Measurements from ENCODE around the gene CENPP.
A peak's percentile ranks its signal among the peaks of the same experiment; 100 is the strongest.

The CENPP gene

GRCh38 chr9:92444841-92445240 is 119.1 kb downstream of the CENPP start:
- Histone ChIP-seq H3K9me3 (ENCODE audit: low read length) (no peaks in the 10 kb centered on the region), H3K4me2 (ENCODE audit: low read length) (no peak overlapping the region), H3K4me3 (ENCODE audit: low read depth, low read length, poor library complexity, severe bottlenecking) (no peak overlapping the region), H3K9ac (ENCODE audit: low read length) (no peak overlapping the region), H3K79me2 (ENCODE audit: insufficient read depth, low read length) (no peaks in the 10 kb centered on the region), H3F3A (ENCODE audit: insufficient read depth, low read length) (no peaks in the 10 kb centered on the region), H2AFZ (ENCODE audit: low read length) (no peak overlapping the region), H3K4me1 (ENCODE audit: insufficient read depth, low read length, severe bottlenecking) (no peaks in the 10 kb centered on the region), H3K27ac (ENCODE audit: low read depth, low read length, poor library complexity, severe bottlenecking) (no peak overlapping the region), H4K20me1 (ENCODE audit: insufficient read depth, low read length) (no peaks in the 10 kb centered on the region), H3K36me3 (ENCODE audit: insufficient read depth, low read length) (no peaks in the 10 kb centered on the region), H3K27me3 (ENCODE audit: insufficient read depth, low read length) (no peaks in the 10 kb centered on the region), H3K9me2 (ENCODE audit: low read depth, low read length) (no peaks in the 10 kb centered on the region)
- TF ChIP-seq CTCF (IDR thresholded peaks at IDR 0.05; ENCODE audit: low read length) (no peak), EZH2 (IDR thresholded peaks at IDR 0.05; ENCODE audit: borderline replicate concordance, low read length) (no peak)

GRCh38 chr9:92446536-92446935 is 120.8 kb downstream of the CENPP start:
- H3K9ac ChIP-seq (ENCODE audit: low read length) = no peak overlapping the region
- H3K27me3 ChIP-seq (ENCODE audit: insufficient read depth, low read length) = no peaks in the 10 kb centered on the region
- TF ChIP-seq EZH2 (IDR thresholded peaks at IDR 0.05; ENCODE audit: borderline replicate concordance, low read length) (no peak), CTCF (IDR thresholded peaks at IDR 0.05; ENCODE audit: low read length) (no peak)
- no peak overlapping the region for H3K4me3 ChIP-seq (ENCODE audit: low read depth, low read length, poor library complexity, severe bottlenecking)
- no peaks in the 10 kb centered on the region for H3K9me2 ChIP-seq (ENCODE audit: low read depth, low read length)
- H3F3A ChIP-seq (ENCODE audit: insufficient read depth, low read length) = no peaks in the 10 kb centered on the region
- H3K27ac ChIP-seq (ENCODE audit: low read depth, low read length, poor library complexity, severe bottlenecking) = no peak overlapping the region
- H3K9me3 ChIP-seq (ENCODE audit: low read length) = no peaks in the 10 kb centered on the region
- H2AFZ ChIP-seq (ENCODE audit: low read length) = no peak overlapping the region
- no peaks in the 10 kb centered on the region for H3K79me2 ChIP-seq (ENCODE audit: insufficient read depth, low read length)
- no peaks in the 10 kb centered on the region for H3K4me1 ChIP-seq (ENCODE audit: insufficient read depth, low read length, severe bottlenecking)
- no peaks in the 10 kb centered on the region for H4K20me1 ChIP-seq (ENCODE audit: insufficient read depth, low read length)
- no peaks in the 10 kb centered on the region for H3K36me3 ChIP-seq (ENCODE audit: insufficient read depth, low read length)
- H3K4me2 ChIP-seq (ENCODE audit: low read length) = no peak overlapping the region

GRCh38 chr9:92455217-92455616 is 129.5 kb downstream of the CENPP start:
- Histone ChIP-seq H3K79me2 (ENCODE audit: insufficient read depth, low read length) (no peaks in the 10 kb centered on the region), H3K9me3 (ENCODE audit: low read length) (no peaks in the 10 kb centered on the region), H3K4me3 (ENCODE audit: low read depth, low read length, poor library complexity, severe bottlenecking) (no peak overlapping the region), H2AFZ (ENCODE audit: low read length) (no peak overlapping the region), H3F3A (ENCODE audit: insufficient read depth, low read length) (no peaks in the 10 kb centered on the region), H3K9ac (ENCODE audit: low read length) (no peak overlapping the region), H3K36me3 (ENCODE audit: insufficient read depth, low read length) (no peaks in the 10 kb centered on the region), H3K9me2 (ENCODE audit: low read depth, low read length) (no peaks in the 10 kb centered on the region), H4K20me1 (ENCODE audit: insufficient read depth, low read length) (no peaks in the 10 kb centered on the region), H3K27me3 (ENCODE audit: insufficient read depth, low read length) (no peaks in the 10 kb centered on the region), H3K27ac (ENCODE audit: low read depth, low read length, poor library complexity, severe bottlenecking) (no peak overlapping the region), H3K4me2 (ENCODE audit: low read length) (no peak overlapping the region), H3K4me1 (ENCODE audit: insufficient read depth, low read length, severe bottlenecking) (no peaks in the 10 kb centered on the region)
- TF ChIP-seq EZH2 (IDR thresholded peaks at IDR 0.05; ENCODE audit: borderline replicate concordance, low read length) (no peak), CTCF (IDR thresholded peaks at IDR 0.05; ENCODE audit: low read length) (peak; percentile 61)

Data from OCI-LY1 (cell line).